Dermis microvascular lymphatic vessel endothelial cell (primary cell): Measurements from ENCODE around the gene AHSP. TPM values are rescaled to one million over a fixed set of nuclear protein-coding genes. Genes with fewer than 3 reads are reported as not detected.
"Not testable (repeated sequence)": the region's sequence is repeated elsewhere in the genome, so short reads cannot be mapped to it uniquely, and the experiment has no call there.

ENCODE experiments used
- DNase-seq, 2 donors: peaks; one replicate each; pipeline versions ENCODE4 v3.0.0 to v3.0.0-alpha.2; 2010; ENCODE audit warnings: low read depth in 2 of 2
- total RNA-seq: library from RNA; depleted of rRNA; stranded (reverse); fragments of >200 nt; gene quantifications from 2 replicates; pipeline ENCODE4 v1.2.1, GENCODE V29; 2014

The AHSP gene
- total RNA-seq: not detected in 2 replicates

- no peak for DNase-seq
Measured at GRCh38 chr16:31527734-31528274, at the start of gene AHSP. TSS of gene AHSP (plus strand) at chr16:31527900. CDS start at chr16:31528140, 240 bp downstream.

GRCh38 chr16:31478956-31479355, 48.7 kb upstream of the AHSP start:
- DNase-seq: no peak

GRCh38 chr16:31479751-31480150, 47.9 kb upstream of the AHSP start:
- DNase-seq: no peak

GRCh38 chr16:31480851-31481536, 46.7 kb upstream of the AHSP start:
- peak in 1 of 2 donors; percentile 30 for DNase-seq

GRCh38 chr16:31483081-31483480, 44.6 kb upstream of the AHSP start, which contains the start of gene SLC5A2:
TSS of gene SLC5A2 (plus strand) at chr16:31483123. CDS start at chr16:31483137, 14 bp downstream.
- no peak for DNase-seq

- DNase-seq: not testable (repeated sequence)
Measured at GRCh38 chr16:31484048-31484447, 43.7 kb upstream of the AHSP start.

GRCh38 chr16:31484491-31485171, 43.1 kb upstream of the AHSP start:
- DNase-seq: no peak

- DNase-seq: no peak
Measured at GRCh38 chr16:31485571-31485970, 42.1 kb upstream of the AHSP start.

- DNase-seq: no peak
Measured at GRCh38 chr16:31486045-31486444, 41.7 kb upstream of the AHSP start.

- DNase-seq: no peak
Measured at GRCh38 chr16:31487071-31487719, 40.5 kb upstream of the AHSP start.

- DNase-seq: peak in 1 of 2 donors; percentile 33
Measured at GRCh38 chr16:31487720-31488467, 39.8 kb upstream of the AHSP start.

GRCh38 chr16:31488468-31489297, 39.0 kb upstream of the AHSP start:
- DNase-seq: peak in 1 of 2 donors; percentile 25

GRCh38 chr16:31489298-31489564, 38.5 kb upstream of the AHSP start:
- no peak for DNase-seq

- no peak for DNase-seq
Measured at GRCh38 chr16:31489616-31490584, 37.8 kb upstream of the AHSP start.

GRCh38 chr16:31491778-31492418, 35.8 kb upstream of the AHSP start:
- no peak for DNase-seq

- no peak for DNase-seq
Measured at GRCh38 chr16:31493506-31494125, 34.1 kb upstream of the AHSP start.

- DNase-seq: no peak
Measured at GRCh38 chr16:31496670-31497069, 31.0 kb upstream of the AHSP start.

GRCh38 chr16:31498493-31498892, 29.2 kb upstream of the AHSP start:
- no peak for DNase-seq

GRCh38 chr16:31499928-31500327, 27.8 kb upstream of the AHSP start:
- DNase-seq: no peak
